ENCODE data around the gene RAP1A. TPM values are rescaled to one million over a fixed set of nuclear protein-coding genes. Genes with fewer than 3 reads are reported as not detected.

RAP1A gene
- total and polyA plus RNA-seq, 2 donors (not counting 3 experiments of a cell fraction or from before 2014, with no cell fraction given): 17.8 to 56.4 TPM

- Histone ChIP-seq H3K27ac (ENCODE audit: insufficient read depth, low read depth, low read length) (no peak overlapping the region), H3K79me2 (ENCODE audit: control insufficient read depth, insufficient read depth, low read length) (no peaks in the 10 kb centered on the region), H3K9me1 (replicated peaks; ENCODE audit: control insufficient read depth, extremely low read depth, insufficient read depth, low read length) (no peaks in the 10 kb centered on the region), H3K36me3 (ENCODE audit: control insufficient read depth in 2 of 2, extremely low read depth in 1 of 2, insufficient read depth in 2 of 2, low read length in 2 of 2) (no peaks in the 10 kb centered on the region), H3K27me3 (ENCODE audit: control insufficient read depth in 2 of 2, insufficient read depth in 2 of 2, low read length in 2 of 2) (peaks cover 11 to 18% of the 10 kb centered on the region in 2 experiments), H3K9me3 (replicated peaks; ENCODE audit: control insufficient read depth, insufficient read depth, low read length) (no peaks in the 10 kb centered on the region), H3K9ac (replicated peaks; ENCODE audit: extremely low read depth, insufficient read depth, low read length) (no peak overlapping the region), H2AFZ (ENCODE audit: low read depth, low read length) (no peak overlapping the region), H3K4me3 (replicated peaks in 1 of 3; ENCODE audit: insufficient read depth in 1 of 3, low read depth in 1 of 3, low read length in 3 of 3) (no peak overlapping the region), H4K20me1 (replicated peaks; ENCODE audit: control insufficient read depth, extremely low read depth, insufficient read depth, low read length) (no peaks in the 10 kb centered on the region), H3K4me2 (ENCODE audit: insufficient read depth, low read length) (no peak overlapping the region), H3K4me1 (ENCODE audit: control insufficient read depth, extremely low read depth, insufficient read depth, low read length) (no peaks in the 10 kb centered on the region)
- no TSS peak for BruUV-seq (replicated peaks)
- dilution Hi-C loops (cut with MboI; ENCODE audit: extremely low pct_ligation_motif_present, low sequenced_read_pairs): no loop called here
- FAIRE-seq (no peak), DNase-seq (ENCODE audit: low read depth, low spot score) (no peak)
- TF ChIP-seq GATA2 (IDR thresholded peaks at IDR 0.05; ENCODE audit: insufficient read depth, insufficient read length, low read depth, low read length): no peak
- TF ChIP-seq EZH2 (IDR thresholded peaks at IDR 0.05; ENCODE audit: borderline replicate concordance, low read depth, low read length, severe bottlenecking): no peak
- TF ChIP-seq MYC (IDR thresholded peaks at IDR 0.05; ENCODE audit: low read depth, low read length): no peak
- TF ChIP-seq MAX (IDR thresholded peaks at IDR 0.05; ENCODE audit: insufficient read depth, insufficient read length): no peak
- no peak for TF ChIP-seq POLR2A (IDR thresholded peaks at IDR 0.05; ENCODE audit: low read depth, low read length)
- no peak for TF ChIP-seq JUN (IDR thresholded peaks at IDR 0.05; ENCODE audit: borderline replicate concordance, insufficient read depth, insufficient read length, low read depth)
- no peak for TF ChIP-seq POLR2AphosphoS5 (IDR thresholded peaks at IDR 0.05; ENCODE audit: insufficient read depth, low read depth, low read length)
- no peak for TF ChIP-seq CTCF (IDR thresholded peaks at IDR 0.05; ENCODE audit: extremely low read depth in 1 of 2, insufficient read depth in 1 of 2, low read depth in 1 of 2, low read length in 2 of 2)
- TF ChIP-seq FOS (IDR thresholded peaks at IDR 0.05; ENCODE audit: borderline replicate concordance, insufficient read depth, low read length): no peak
- ChIA-PET CTCF (interaction anchor here (1.0 kb wide), 1 partner anchor 9 kb away, joined by 3 read pairs; no protein-coding TSS in a partner anchor), POLR2A (no interaction called here)
- intact Hi-C loops (cut with micrococcal nuclease): no loop called here
These were observed 17.3 kb upstream of the RAP1A start for GRCh38 chr1:111602302-111602701.
